K562 (cell line): ENCODE measurements around the gene CNPY4. TPM values are rescaled to one million over a fixed set of nuclear protein-coding genes. Genes with fewer than 3 reads are reported as not detected.

ENCODE experiments used
- CTBP1 ChIP-seq: fragments of 450-650 bp; IDR thresholded peaks from 2 replicates; pipeline ENCODE4 v1.6.1; 2016; ENCODE audit warnings: borderline replicate concordance
- E2F4 ChIP-seq: sonication (generic); formaldehyde crosslinking; IDR thresholded peaks from 2 replicates; pipeline ENCODE4 v1.8.0; 2022; ENCODE audit warnings: mild to moderate bottlenecking, low read depth, missing genetic modification reagents
- FOSL1 ChIP-seq: fragments of 200-800 bp; sonication (Bioruptor generic); conservative IDR thresholded peaks from 2 replicates; pipeline ENCODE4 v1.6.1; 2016; ENCODE audit warnings: missing genetic modification characterization, missing compliant biosample characterization
- GTF2A2 ChIP-seq: IDR thresholded peaks from 2 replicates; pipeline ENCODE4 v1.6.1; 2016; ENCODE audit warnings: mild to moderate bottlenecking, missing genetic modification characterization, missing compliant biosample characterization
- MBD1 ChIP-seq: fragments of 250-450 bp; sonication (Bioruptor Pico); IDR thresholded peaks from 2 replicates; pipeline ENCODE4 v1.8.0; 2022; ENCODE audit warnings: inconsistent platforms
- PREB ChIP-seq: sonication (generic); formaldehyde crosslinking; IDR thresholded peaks from 2 replicates; pipeline ENCODE4 v1.8.1; 2023; ENCODE audit warnings: mild to moderate bottlenecking, missing genetic modification reagents
- SMARCA4 ChIP-seq: fragments of 450-650 bp; IDR thresholded peaks from 2 replicates; pipeline ENCODE4 v1.6.1; 2016
- SRSF7 ChIP-seq: fragments of 200-400 bp; formaldehyde crosslinking; optimal IDR thresholded peaks from 2 replicates; pipeline ENCODE3; 2017; ENCODE audit warnings: mild to moderate bottlenecking, low read depth, low read length
- USF1 ChIP-seq: sonication (generic); formaldehyde crosslinking; IDR thresholded peaks from 2 replicates; pipeline ENCODE4 v1.9.0; 2022; ENCODE audit warnings: mild to moderate bottlenecking, missing genetic modification reagents
- XRCC4 ChIP-seq: IDR thresholded peaks from one replicate; pipeline ENCODE4 v1.6.1; 2011; ENCODE audit not compliant: insufficient read depth, insufficient read length; ENCODE audit errors: extremely low read depth
- YBX1 ChIP-seq: fragments of 450-650 bp; IDR thresholded peaks from 2 replicates; pipeline ENCODE4 v1.7.1; 2016; ENCODE audit warnings: mild to moderate bottlenecking
- ZBTB2 ChIP-seq: fragments of 450-650 bp; IDR thresholded peaks from 2 replicates; pipeline ENCODE4 v1.6.1; 2016; ENCODE audit warnings: antibody characterized with exemption
- ZEB2 ChIP-seq: fragments of 450-650 bp; IDR thresholded peaks from 2 replicates; pipeline ENCODE4 v1.6.1; 2016
- ZNF609 ChIP-seq: sonication (generic); formaldehyde crosslinking; IDR thresholded peaks from 2 replicates; pipeline ENCODE4 v1.8.1; 2023; ENCODE audit warnings: missing genetic modification reagents, mild to moderate bottlenecking, borderline replicate concordance
- polyA plus RNA-seq, 8 experiments: library from polyadenylated mRNA; depleted of rRNA in 4 of 8; stranded (reverse) in 5 of 8; unstranded in 3 of 8; fragments of >200 nt; fragmentation: Nextera tagmentation in 2 of 8; fragmentation: Illumina TruSeq in 1 of 8; extraction: Ambion mirVana in 2 of 8; extraction: Trizol in 1 of 8; gene quantifications; 2 replicates each; pipeline versions ENCODE4 v1.2.1 to v1.2.3, GENCODE V29; 2011 to 2014; ENCODE audit warnings: inconsistent platforms in 1 of 8, missing spikeins in 1 of 8
- total RNA-seq, 7 experiments: library from RNA; depleted of rRNA in 6 of 7; stranded (reverse); fragments of >200 nt in 6 of 7; fragmentation: Illumina TruSeq in 2 of 7; extraction: Trizol in 2 of 7; gene quantifications; 2 replicates each; pipeline versions ENCODE4 v1.2.1 to v1.2.3, GENCODE V29; 2011 to 2021; ENCODE audit warnings: low replicate concordance in 1 of 7

Gene CNPY4
- total and polyA plus RNA-seq, 9 of the 15 experiments (the other 6 are each of a cell fraction or from before 2014, with no cell fraction given), result 1.9 to 11.2 (median 7.0) TPM

- TF ChIP-seq MBD1 (no peak), XRCC4 (no peak), ZNF609 (CRISPR knock-in tag) (no peak), YBX1 (no peak), PREB (CRISPR knock-in tag) (peak; percentile 98; the same call in 1 of the 2 replicates), FOSL1 (0 out of 2 replicates have a peak, but pooled peaks have one; percentile 2), ZEB2 (peak; percentile 30; the same call in 1 of the 2 replicates), SRSF7 (no peak), ZBTB2 (peak; percentile 69), SMARCA4 (peak; percentile 17), GTF2A2 (tag) (peak; percentile 25; the same call in 1 of the 2 replicates), CTBP1 (peak; percentile 31), USF1 (no peak), E2F4 (CRISPR knock-in tag) (no peak)
These were observed 7.8 kb downstream of the CNPY4 start, which contains the start of gene MBLAC1 (continued) for GRCh38 chr7:100126931-100127865.
